Loucy (cell line): Measurements from ENCODE around the gene MISP.

Experiments used
- EZH2phosphoT487 ChIP-seq: fragments of 200-600 bp; IDR thresholded peaks from 2 replicates; pipeline ENCODE4 v1.6.1; 2018; ENCODE audit warnings: antibody characterized with exemption, mild to moderate bottlenecking, moderate library complexity, borderline replicate concordance
- TF ChIP-seq, protein P1 (sequence below): fragments of 200-600 bp; sonication (generic); conservative IDR thresholded peaks from 2 replicates; pipeline ENCODE4 v1.5.1; 2014; ENCODE audit warnings: mild to moderate bottlenecking, antibody characterized with exemption, low read length

DNA sequence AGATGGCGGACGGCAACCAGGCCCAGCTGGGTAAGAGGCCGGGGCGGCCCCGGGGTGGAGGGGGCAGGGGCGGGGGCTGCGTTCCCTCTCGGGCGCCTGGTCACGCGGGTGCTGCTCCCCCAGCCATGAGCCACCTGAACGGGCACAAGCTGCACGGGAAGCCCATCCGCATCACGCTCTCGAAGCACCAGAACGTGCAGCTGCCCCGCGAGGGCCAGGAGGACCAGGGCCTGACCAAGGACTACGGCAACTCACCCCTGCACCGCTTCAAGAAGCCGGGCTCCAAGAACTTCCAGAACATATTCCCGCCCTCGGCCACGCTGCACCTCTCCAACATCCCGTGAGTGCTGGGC lies 57.5 kb downstream of the MISP start:
- TF ChIP-seq, protein P1, sequence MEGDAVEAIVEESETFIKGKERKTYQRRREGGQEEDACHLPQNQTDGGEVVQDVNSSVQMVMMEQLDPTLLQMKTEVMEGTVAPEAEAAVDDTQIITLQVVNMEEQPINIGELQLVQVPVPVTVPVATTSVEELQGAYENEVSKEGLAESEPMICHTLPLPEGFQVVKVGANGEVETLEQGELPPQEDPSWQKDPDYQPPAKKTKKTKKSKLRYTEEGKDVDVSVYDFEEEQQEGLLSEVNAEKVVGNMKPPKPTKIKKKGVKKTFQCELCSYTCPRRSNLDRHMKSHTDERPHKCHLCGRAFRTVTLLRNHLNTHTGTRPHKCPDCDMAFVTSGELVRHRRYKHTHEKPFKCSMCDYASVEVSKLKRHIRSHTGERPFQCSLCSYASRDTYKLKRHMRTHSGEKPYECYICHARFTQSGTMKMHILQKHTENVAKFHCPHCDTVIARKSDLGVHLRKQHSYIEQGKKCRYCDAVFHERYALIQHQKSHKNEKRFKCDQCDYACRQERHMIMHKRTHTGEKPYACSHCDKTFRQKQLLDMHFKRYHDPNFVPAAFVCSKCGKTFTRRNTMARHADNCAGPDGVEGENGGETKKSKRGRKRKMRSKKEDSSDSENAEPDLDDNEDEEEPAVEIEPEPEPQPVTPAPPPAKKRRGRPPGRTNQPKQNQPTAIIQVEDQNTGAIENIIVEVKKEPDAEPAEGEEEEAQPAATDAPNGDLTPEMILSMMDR, result no peak
- no peak for TF ChIP-seq EZH2phosphoT487
